Measurements from ENCODE around the gene DESI2.
"Not testable (repeated sequence)": the region's sequence is repeated elsewhere in the genome, so short reads cannot be mapped to it uniquely, and the experiment has no call there.

Gene DESI2

GRCh38 chr1:244655186-244655585 is 2.3 kb downstream of the DESI2 start:
- DNase-seq: no peak

- no peak for DNase-seq
Observed at GRCh38 chr1:244657421-244657820, 4.5 kb downstream of the DESI2 start.

- DNase-seq: no peak
Observed at GRCh38 chr1:244659694-244660093, 6.8 kb downstream of the DESI2 start.

GRCh38 chr1:244660595-244660994 is 7.7 kb downstream of the DESI2 start:
- DNase-seq: no peak

GRCh38 chr1:244661569-244662312 is 8.8 kb downstream of the DESI2 start:
- DNase-seq: not testable (repeated sequence)

- DNase-seq: no peak
Observed at GRCh38 chr1:244662599-244662998, 9.7 kb downstream of the DESI2 start.

- no peak for DNase-seq
Observed at GRCh38 chr1:244664353-244664752, 11.4 kb downstream of the DESI2 start.

- DNase-seq: no peak
Observed at GRCh38 chr1:244665771-244666217, 12.9 kb downstream of the DESI2 start.

- DNase-seq: not testable (repeated sequence)
Observed at GRCh38 chr1:244666672-244667418, 13.9 kb downstream of the DESI2 start.

- no peak for DNase-seq
Observed at GRCh38 chr1:244667797-244668196, 14.9 kb downstream of the DESI2 start.

- DNase-seq: no peak
Observed at GRCh38 chr1:244672946-244673682, 20.2 kb downstream of the DESI2 start.

- no peak for DNase-seq
Observed at GRCh38 chr1:244674446-244674845, 21.5 kb downstream of the DESI2 start.

GRCh38 chr1:244675167-244675566 is 22.2 kb downstream of the DESI2 start:
- no peak for DNase-seq

GRCh38 chr1:244678697-244679096 is 25.8 kb downstream of the DESI2 start:
- DNase-seq: no peak

GRCh38 chr1:244680667-244681066 is 27.7 kb downstream of the DESI2 start:
- DNase-seq: no peak

GRCh38 chr1:244682087-244682486 is 29.2 kb downstream of the DESI2 start:
- DNase-seq: not testable (repeated sequence)

- no peak for DNase-seq
Observed at GRCh38 chr1:244695937-244696336, 43.0 kb downstream of the DESI2 start.

- no peak for DNase-seq
Observed at GRCh38 chr1:244699741-244700140, 46.8 kb downstream of the DESI2 start.

GRCh38 chr1:244700808-244701207 is 47.9 kb downstream of the DESI2 start:
- no peak for DNase-seq

GRCh38 chr1:244702620-244703019 is 49.7 kb downstream of the DESI2 start:
- DNase-seq: no peak

- no peak for DNase-seq
Observed at GRCh38 chr1:244704107-244704506, 51.2 kb downstream of the DESI2 start.

GRCh38 chr1:244705261-244706234 is 52.6 kb downstream of the DESI2 start:
- DNase-seq: no peak
